ENCODE data around the gene CBFA2T2.

DNA sequence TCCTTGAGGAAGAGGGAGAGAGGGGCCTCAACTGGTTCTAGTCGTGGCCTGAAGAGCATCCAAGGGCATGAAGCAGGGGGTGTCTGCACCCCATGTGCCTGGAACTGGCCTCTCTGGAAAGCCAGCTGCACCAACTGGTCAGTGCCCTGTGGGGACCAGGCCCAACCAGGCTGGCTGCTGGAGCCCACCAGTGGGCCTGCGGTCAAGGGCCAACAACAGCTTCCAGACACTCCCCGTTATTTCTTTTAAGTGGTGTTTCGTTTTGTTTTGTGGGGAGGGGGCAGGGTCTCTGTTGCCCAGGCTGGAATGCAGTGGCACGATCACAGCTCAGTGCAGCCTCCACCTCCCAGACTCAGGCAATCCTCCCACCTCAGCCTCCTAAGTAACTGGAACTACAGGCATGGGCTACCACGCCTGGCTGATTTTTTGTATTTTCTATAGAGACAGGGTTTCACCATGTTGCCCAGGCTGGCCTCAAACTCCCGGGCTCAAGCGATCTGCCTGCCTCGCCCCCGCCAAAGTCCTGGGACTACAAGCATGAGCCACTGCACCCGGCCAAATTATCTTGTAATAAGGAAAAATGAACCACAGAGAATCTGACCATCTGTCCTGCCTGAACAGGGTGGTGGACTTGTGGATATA is 160.3 kb downstream of the CBFA2T2 start:
- TF ChIP-seq JUN (IDR thresholded peaks at IDR 0.05; ENCODE audit: borderline replicate concordance, insufficient read depth, insufficient read length, low read depth) (no peak), EZH2 (IDR thresholded peaks at IDR 0.05; ENCODE audit: borderline replicate concordance, low read depth, low read length, severe bottlenecking) (no peak), MYC (IDR thresholded peaks at IDR 0.05; ENCODE audit: low read depth, low read length) (no peak), POLR2AphosphoS5 (IDR thresholded peaks at IDR 0.05; ENCODE audit: insufficient read depth, low read depth, low read length) (no peak), POLR2A (IDR thresholded peaks at IDR 0.05; ENCODE audit: low read depth, low read length) (no peak)
- TF ChIP-seq, protein P1, sequence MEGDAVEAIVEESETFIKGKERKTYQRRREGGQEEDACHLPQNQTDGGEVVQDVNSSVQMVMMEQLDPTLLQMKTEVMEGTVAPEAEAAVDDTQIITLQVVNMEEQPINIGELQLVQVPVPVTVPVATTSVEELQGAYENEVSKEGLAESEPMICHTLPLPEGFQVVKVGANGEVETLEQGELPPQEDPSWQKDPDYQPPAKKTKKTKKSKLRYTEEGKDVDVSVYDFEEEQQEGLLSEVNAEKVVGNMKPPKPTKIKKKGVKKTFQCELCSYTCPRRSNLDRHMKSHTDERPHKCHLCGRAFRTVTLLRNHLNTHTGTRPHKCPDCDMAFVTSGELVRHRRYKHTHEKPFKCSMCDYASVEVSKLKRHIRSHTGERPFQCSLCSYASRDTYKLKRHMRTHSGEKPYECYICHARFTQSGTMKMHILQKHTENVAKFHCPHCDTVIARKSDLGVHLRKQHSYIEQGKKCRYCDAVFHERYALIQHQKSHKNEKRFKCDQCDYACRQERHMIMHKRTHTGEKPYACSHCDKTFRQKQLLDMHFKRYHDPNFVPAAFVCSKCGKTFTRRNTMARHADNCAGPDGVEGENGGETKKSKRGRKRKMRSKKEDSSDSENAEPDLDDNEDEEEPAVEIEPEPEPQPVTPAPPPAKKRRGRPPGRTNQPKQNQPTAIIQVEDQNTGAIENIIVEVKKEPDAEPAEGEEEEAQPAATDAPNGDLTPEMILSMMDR (IDR thresholded peaks at IDR 0.05; ENCODE audit: extremely low read depth in 1 of 2, insufficient read depth in 1 of 2, low read depth in 1 of 2, low read length in 2 of 2) = no peak
